Left renal cortex interstitium (tissue), 4 donors: ENCODE results near the gene PMPCA. TPM values are rescaled to one million over a fixed set of nuclear protein-coding genes. Genes with fewer than 3 reads are reported as not detected.

ENCODE experiments used
- DNase-seq, 4 donors: peaks; one replicate each; pipeline ENCODE4 v3.0.0-alpha.2; 2013; ENCODE audit warnings: low read depth in 4 of 4, low spot score in 2 of 4, missing footprints in 1 of 4
- polyA plus RNA-seq, 4 donors: library from polyadenylated mRNA; unstranded; fragments of 120-200 nt; gene quantifications; one replicate each; pipeline ENCODE4 v1.2.1, GENCODE V29; 2013; ENCODE audit not compliant: insufficient read length in 4 of 4

The PMPCA gene
- 10 to 100 TPM; 55.5 to 64.4 (median 62.1) TPM for polyA plus RNA-seq

GRCh38 chr9:136410500-136411287 lies at the start of gene PMPCA, which contains the start of gene ENTR1:
Gene PMPCA (plus strand): TSS chr9:136410658. CDS start chr9:136410669, 11 bp downstream.
Gene ENTR1 (minus strand): TSS chr9:136410614. CDS start chr9:136410397, 217 bp downstream.
- peak; percentile 63 to 85 (median 70) for DNase-seq

- DNase-seq: no peak
These were observed 49.3 kb upstream of the PMPCA start for GRCh38 chr9:136361047-136361753.

GRCh38 chr9:136361754-136362449 lies 48.6 kb upstream of the PMPCA start:
- no peak for DNase-seq

DNA sequence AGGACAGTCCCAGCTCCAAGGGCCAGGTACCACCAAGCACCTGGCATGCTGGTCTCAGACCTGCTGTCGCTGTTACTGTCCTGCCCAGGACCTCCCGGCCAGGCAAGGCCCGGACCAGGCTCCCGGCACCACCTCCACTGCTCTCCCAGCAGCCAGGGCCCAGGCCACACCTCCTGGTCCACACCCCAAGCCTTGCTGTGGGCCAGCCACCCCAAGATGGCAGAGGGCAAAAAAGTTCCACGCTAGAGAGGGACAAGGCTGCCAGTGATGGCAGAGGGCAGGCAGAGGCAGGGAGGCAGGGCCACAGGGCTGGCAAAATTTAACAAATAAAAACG lies 48.0 kb upstream of the PMPCA start:
- DNase-seq: no peak

DNA sequence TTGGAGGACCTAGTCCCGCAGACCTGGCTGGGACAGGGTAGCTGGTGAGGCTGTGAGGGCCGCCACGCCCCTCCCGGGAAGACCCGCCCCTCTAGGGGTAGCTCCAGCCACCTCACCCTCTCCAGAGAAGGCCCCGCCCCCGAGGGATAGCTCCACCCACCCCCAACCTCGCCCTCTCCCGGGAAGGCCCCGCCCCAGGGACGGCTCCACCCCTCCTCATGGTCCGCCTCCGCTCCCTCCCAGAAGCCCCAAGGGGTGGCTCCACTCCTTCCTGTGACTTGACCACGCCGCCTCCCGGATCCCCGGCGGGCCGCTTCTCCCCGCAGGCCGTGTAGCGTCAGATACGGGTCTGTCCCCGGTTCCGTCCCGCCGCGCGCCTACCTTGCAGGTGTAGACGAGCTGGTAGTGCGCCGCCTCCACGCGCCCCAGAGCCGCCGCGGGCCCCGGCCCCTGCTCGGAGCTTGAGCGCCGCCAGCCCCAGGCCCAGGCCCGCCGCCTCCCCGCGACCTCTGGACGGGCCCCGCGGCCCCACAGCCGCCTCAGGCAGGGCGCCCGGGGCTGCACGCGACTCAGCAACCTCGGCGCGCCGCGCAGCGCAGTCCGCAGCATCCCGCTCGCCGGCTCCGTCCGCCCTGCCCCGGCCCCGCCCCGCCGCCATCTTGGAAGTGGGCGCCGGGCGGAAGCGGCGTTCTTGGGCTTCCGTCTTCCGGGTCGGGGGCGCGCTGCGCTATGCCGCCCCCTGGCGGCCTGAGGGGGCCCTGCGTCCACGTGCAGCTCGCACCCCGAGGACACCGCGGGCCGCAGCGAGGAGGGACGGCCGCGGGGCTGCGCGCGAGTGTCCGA lies 47.1 kb upstream of the PMPCA start, which contains the start of gene DNLZ:
DNLZ (minus strand) TSS at position 639 of the 843 bp plus-strand sequence; CDS start at position 609, 30 bp downstream.
- peak in 3 of 4 donors; percentile 77 to 85 (median 82) for DNase-seq

GRCh38 chr9:136363949-136364748 lies 46.3 kb upstream of the PMPCA start:
- DNase-seq: no peak

GRCh38 chr9:136364942-136365774 lies 45.3 kb upstream of the PMPCA start:
- no peak for DNase-seq

DNA sequence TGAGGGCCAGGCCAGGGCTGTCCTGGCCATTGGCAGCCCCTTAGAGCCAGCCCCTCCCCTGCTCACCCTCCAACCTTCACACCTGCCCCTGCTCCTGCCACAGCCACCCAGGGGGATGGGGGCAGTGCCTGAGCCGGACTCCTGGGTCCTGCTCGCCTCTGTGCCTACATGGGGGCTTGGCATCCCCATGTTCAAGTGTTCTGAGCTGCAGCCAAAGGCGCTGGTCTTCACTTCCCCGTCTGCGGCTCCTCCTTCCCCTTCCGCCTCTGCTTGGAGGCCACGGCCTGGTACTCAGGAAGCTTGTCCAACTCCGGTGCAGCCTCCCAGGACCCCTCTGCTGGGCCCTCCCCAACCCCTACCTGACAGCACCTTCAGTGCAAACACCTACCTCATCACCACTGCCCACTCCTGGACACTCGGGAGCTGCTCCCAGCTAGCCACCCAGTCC lies 44.7 kb upstream of the PMPCA start:
- no peak for DNase-seq

DNA sequence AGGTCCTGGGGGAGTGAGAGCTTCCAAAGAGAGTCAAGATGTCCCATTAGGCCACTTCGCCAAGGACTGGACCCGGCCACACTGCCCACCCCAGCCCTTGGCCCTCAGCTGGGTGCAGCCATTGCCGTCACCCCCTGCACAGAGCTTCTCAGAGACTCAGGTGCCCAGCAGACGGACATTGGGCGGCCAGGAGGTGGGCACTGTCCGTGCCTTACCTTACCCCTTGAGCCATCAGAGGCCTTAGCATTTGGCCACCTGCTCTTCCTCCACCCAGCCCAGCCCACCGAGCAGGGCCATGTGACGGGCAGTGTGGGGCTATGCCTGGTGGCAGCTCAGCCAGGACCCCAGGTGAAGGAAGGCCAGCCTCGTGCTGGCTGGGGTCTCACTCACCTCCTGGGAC lies 43.6 kb upstream of the PMPCA start:
- DNase-seq: no peak

DNA sequence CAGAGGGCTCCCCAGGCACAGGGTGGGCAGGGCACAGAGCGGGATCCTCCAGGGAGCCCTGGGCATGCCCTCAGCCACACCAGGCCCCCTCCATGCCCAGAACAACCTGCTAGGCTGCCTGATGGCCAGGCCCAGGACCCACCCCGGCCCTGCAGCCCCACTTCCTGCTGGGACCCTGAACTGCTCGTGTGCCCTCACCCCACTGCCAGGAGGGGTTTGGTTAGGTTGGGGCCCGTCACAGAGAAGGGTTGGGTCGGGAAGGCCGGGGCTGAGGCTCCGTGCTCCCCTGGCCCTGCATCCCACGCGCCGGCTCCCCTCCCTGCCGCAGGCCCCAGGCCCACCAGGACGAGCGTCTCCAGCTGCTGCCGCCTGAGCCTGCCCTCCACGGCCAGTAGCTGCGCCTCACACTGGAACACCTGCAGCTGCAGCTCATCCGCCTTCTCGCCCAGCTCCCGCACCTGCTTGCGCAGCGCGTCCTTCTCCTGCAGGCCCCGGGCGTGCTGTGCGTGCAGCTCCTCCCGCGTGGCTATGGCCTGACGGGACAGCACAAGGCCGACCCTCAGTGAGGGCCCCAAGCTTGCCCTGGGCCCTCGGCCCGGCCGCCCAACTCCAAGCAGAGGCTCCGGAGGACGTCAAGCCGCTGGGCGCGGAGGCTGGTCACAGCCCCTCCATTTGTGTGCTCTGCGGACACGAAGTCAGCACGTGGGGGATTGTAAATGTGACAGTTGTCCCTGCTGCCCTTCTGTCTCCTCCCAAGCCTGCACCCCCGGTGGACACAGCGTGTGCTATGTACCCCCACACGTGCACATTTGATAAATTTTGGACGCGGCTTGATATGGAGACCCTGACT lies 42.9 kb upstream of the PMPCA start:
- DNase-seq: no peak

DNA sequence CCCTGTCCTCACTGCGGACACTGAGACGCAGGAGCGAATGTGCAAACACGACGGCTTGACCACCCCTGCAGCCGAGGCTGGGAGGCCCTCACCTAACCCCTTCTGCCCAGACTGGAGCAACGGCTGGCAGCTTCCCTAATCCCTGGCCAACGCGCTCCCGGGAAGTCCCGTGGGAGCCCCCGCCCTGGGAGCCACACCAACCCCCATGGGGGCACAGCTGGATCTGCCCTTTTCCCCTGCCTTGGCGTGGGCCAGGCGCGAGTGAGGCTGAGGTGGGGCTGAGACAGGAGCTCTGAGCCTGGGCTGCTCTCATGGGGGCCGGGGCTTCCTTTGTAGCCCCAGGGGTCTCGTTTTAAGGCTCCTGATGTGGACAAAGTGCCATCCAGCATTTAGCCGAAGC lies 42.3 kb upstream of the PMPCA start:
- no peak for DNase-seq

DNA sequence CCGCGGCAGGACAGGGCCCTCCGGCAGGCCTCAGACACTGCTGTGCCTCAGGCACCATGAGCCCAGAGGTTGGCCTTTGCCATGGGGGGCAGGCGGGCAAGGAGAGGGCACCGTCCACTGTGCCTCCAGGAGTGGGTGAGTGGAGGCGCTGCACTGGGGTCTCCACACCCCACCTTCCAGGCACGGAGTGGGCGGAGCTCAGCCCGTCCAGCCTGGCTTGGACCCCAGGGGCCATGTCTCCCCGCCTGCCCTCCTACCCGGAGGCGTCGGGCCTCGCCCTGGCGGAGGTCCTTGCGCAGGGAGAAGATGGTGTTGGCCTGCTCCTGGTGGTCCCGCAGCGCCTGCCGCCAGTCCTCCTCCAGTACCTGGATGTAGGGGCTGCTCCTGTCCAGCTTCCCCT lies 40.4 kb upstream of the PMPCA start:
- DNase-seq: no peak

DNA sequence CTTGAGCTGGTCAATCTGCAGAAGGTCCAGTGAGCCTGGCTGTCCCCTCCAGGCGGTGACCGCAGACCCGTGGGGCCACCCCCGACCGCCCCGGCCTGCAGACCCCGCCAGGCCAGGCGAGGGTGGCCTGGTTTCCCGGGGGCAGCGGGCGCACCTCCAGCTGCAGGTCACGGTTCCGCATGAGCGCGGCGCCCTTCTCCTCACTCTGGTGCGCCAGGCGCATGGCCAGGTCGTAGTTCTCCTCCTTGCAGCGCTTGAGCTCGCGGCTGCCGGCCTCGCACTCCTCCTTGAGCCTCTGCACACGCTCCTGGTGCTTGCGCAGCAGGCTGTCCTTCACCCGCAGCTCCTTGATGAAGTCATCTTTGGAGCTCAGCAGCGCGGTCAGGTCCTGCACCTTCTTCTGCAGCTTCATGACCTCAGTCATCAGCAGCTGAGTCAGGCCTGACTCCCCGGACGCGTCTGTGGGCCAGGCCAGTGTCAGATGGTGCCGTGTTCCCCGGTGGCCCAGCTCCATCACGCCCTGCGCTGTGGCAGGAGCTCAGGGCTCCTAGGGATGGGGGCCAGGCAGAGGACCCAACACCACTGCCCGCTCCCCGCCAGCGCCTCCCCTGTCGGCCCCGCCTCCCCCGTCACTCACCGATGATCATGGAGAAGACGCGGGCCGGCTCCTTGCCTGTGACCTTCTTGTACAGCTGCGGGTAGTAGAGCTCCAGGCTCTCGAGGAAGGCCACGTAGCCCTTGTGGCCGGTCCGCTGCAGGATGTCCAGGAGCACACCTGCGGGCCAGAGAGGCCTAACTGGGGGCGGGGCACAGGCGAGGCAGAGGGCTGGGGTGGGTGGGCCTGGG lies 39.5 kb upstream of the PMPCA start:
- no peak for DNase-seq

DNA sequence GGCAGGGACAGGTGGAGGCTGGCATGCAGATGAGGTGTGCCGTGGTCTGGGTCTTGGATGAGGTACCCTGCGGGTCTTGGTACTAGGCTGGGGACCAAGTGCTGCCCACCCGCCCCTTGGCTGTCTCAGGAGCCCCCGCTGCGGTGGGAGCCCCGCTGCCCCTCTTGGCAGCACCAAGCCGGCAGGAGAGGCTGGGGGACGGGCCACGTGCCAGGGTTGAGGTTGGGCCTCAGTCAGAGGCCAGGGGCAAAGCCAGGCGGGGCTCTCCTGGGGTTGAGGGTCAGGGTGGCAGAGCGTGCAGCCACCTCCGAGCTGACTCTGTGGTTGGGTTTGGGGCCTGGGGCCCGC lies 39.0 kb upstream of the PMPCA start:
- DNase-seq: no peak

- DNase-seq: no peak
These were observed 38.5 kb upstream of the PMPCA start for GRCh38 chr9:136372006-136372405.

GRCh38 chr9:136372561-136373299 lies 37.7 kb upstream of the PMPCA start:
- DNase-seq: peak in 1 of 4 donors; percentile 62
